HG03025 (cell line): ENCODE data around the gene OLAH.

ENCODE experiments used
- ATAC-seq: cut with Tn5 transposase; IDR thresholded peaks from one replicate; pipeline ENCODE4 v1.9.1; 2021; ENCODE audit warnings: mild to moderate bottlenecking, moderate library complexity; ENCODE audit not compliant: unreplicated experiment, low FRiP score

OLAH gene

DNA sequence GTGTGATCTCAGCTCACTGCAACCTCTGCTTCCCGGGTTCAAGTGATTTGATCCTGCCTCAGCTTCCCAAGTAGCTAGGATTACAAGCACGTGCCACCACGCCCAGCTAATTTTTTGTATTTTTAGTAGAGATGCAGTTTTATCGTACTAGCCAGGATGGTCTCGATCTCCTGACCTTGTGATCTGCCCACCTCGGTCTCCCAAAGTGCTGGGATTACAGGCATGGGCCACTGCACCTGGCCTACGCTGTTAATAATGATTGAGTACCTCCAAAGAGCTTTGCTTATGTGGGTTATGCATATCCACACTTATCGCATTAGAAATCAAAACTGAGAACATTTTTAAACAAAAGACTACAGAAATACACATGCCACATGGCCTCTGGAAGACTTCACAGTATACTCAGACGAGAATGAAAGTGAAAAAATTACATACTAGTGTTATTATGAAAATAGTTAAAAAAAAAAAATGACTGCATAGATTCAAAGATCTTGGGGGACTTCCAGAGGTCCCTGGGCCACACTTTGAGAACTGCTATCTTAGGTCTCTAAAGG is 78.8 kb downstream of the OLAH start:
- peak; percentile 95 for ATAC-seq
